ENCODE measurements around the gene IFT74. TPM values are rescaled to one million over a fixed set of nuclear protein-coding genes. Genes with fewer than 3 reads are reported as not detected.

Gene IFT74
- total and polyA plus RNA-seq, 2 of the 13 experiments (the other 11 are each of a cell fraction or from before 2014, with no cell fraction given) = 4.2 to 12.3 TPM

DNA sequence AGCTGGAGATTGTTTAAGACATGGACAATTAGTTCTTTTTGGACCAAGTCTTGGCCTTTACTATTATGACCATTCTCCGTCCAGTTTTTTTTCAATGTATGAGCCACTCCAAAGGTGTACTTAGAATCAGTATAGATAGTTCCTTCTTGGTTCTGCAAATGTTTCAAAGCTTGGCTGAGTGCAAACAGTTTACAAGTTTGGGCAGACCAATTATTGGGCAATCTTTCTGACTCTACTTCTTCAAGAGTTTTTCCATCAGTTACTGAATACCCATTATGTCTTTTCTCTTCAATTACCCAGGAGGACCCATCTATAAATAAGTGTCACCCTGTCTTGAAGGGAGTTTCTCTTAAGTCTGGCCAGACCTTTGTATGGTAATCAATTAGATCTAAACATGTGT lies 15.5 kb downstream of the IFT74 start:
- H3K4me2 ChIP-seq (ENCODE audit: low read depth, low read length) = no peak overlapping the region
- ATAC-seq (no peak), FAIRE-seq (no peak), DNase-seq (ENCODE audit: low spot score) (no peak)
- no peaks in the 10 kb centered on the region for H3K27me3 ChIP-seq (ENCODE audit: control insufficient read depth in 1 of 2, insufficient read depth in 2 of 2, low read length in 2 of 2)
- no peaks in the 10 kb centered on the region for H3K36me3 ChIP-seq (replicated peaks in 1 of 2; ENCODE audit: control insufficient read depth in 1 of 2, insufficient read depth in 2 of 2, low read length in 2 of 2)
- H3K9ac ChIP-seq (ENCODE audit: insufficient read depth, low read depth, low read length) = no peak overlapping the region
- WGBS (ENCODE audit: low lambda C conversion rate) = 94% methylated on average over 1 of the region's 1 CpG
- no peaks in the 10 kb centered on the region for H3K9me3 ChIP-seq (ENCODE audit: low read length)
- ChIA-PET POLR2A (no interaction called here), CTCF (ENCODE audit: low intra/inter-chr PET ratio, low total read pairs) (no interaction called here)
- in situ Hi-C loops (cut with HindIII; ENCODE audit: extremely low pct_ligation_motif_present, low pct_unique_long_range_greater_than_20kb) (no loop called here), intact Hi-C loops (cut with micrococcal nuclease; ENCODE audit: unreplicated experiment) (no loop called here)
- no peak overlapping the region for H2AFZ ChIP-seq (ENCODE audit: low read length)
- peaks cover 8% of the 10 kb centered on the region for H3K4me1 ChIP-seq (ENCODE audit: insufficient read depth, low read length)
- no TSS peak for BruUV-seq (replicated peaks)
- TF ChIP-seq ASH2L (IDR thresholded peaks at IDR 0.05; ENCODE audit: insufficient read length, low read depth, low read length) (no peak), CAMTA2 (CRISPR knock-in tag; IDR thresholded peaks at IDR 0.05; ENCODE audit: borderline replicate concordance) (no peak), ZNF703 (CRISPR knock-in tag; IDR thresholded peaks at IDR 0.05; ENCODE audit: borderline replicate concordance) (no peak)
- TF ChIP-seq, protein P1, sequence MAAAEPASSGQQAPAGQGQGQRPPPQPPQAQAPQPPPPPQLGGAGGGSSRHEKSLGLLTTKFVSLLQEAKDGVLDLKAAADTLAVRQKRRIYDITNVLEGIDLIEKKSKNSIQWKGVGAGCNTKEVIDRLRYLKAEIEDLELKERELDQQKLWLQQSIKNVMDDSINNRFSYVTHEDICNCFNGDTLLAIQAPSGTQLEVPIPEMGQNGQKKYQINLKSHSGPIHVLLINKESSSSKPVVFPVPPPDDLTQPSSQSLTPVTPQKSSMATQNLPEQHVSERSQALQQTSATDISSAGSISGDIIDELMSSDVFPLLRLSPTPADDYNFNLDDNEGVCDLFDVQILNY (CRISPR knock-in tag; conservative IDR thresholded peaks at IDR 0.05) = no peak
- TF ChIP-seq, protein P2, sequence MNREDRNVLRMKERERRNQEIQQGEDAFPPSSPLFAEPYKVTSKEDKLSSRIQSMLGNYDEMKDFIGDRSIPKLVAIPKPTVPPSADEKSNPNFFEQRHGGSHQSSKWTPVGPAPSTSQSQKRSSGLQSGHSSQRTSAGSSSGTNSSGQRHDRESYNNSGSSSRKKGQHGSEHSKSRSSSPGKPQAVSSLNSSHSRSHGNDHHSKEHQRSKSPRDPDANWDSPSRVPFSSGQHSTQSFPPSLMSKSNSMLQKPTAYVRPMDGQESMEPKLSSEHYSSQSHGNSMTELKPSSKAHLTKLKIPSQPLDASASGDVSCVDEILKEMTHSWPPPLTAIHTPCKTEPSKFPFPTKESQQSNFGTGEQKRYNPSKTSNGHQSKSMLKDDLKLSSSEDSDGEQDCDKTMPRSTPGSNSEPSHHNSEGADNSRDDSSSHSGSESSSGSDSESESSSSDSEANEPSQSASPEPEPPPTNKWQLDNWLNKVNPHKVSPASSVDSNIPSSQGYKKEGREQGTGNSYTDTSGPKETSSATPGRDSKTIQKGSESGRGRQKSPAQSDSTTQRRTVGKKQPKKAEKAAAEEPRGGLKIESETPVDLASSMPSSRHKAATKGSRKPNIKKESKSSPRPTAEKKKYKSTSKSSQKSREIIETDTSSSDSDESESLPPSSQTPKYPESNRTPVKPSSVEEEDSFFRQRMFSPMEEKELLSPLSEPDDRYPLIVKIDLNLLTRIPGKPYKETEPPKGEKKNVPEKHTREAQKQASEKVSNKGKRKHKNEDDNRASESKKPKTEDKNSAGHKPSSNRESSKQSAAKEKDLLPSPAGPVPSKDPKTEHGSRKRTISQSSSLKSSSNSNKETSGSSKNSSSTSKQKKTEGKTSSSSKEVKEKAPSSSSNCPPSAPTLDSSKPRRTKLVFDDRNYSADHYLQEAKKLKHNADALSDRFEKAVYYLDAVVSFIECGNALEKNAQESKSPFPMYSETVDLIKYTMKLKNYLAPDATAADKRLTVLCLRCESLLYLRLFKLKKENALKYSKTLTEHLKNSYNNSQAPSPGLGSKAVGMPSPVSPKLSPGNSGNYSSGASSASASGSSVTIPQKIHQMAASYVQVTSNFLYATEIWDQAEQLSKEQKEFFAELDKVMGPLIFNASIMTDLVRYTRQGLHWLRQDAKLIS (CRISPR knock-in tag; IDR thresholded peaks at IDR 0.05) = no peak
- H3K4me3 ChIP-seq (replicated peaks in 1 of 3; ENCODE audit: insufficient read depth in 1 of 3, low read depth in 2 of 3, low read length in 3 of 3) = no peak overlapping the region
- H3K79me2 ChIP-seq (ENCODE audit: insufficient read depth, low read length) = peaks cover 6% of the 10 kb centered on the region
- H4K20me1 ChIP-seq (ENCODE audit: insufficient read depth, low read length) = no peaks in the 10 kb centered on the region
- no peak overlapping the region for H3K27ac ChIP-seq (ENCODE audit: extremely low read length, insufficient read depth, low read length)

Measured in HepG2 (cell line).